ENCODE data around the gene PITHD1. TPM values are rescaled to one million over a fixed set of nuclear protein-coding genes. Genes with fewer than 3 reads are reported as not detected.
A peak's percentile ranks its signal among the peaks of the same experiment; 100 is the strongest.

The PITHD1 gene
- total and polyA plus RNA-seq, 10 of the 15 experiments (the other 5 are each of a cell fraction or from before 2014, with no cell fraction given) = 23.7 to 82.2 (median 67.0) TPM

- POLR2A ChIA-PET = interaction anchor here (0.6 to 4.0 kb wide), 8 partner anchors 15 to 148 kb away, joined by 3 to 14 read pairs (median 5); partner anchors contain the start of genes HMGCL and PITHD1
- CTCF ChIA-PET = interaction anchor here (0.7 to 6.7 kb wide), 36 partner anchors 8 to 220 kb away, joined by 3 to 220 read pairs (median 8); partner anchors contain the start of genes CNR2, FUCA1, GALE and HMGCL
- Histone ChIP-seq H3K27ac (ENCODE audit: control insufficient read depth, insufficient read depth) (no peak overlapping the region), H3K27me3 (replicated peaks in 1 of 2; ENCODE audit: control insufficient read depth in 2 of 2, insufficient read depth in 2 of 2, low read length in 1 of 2) (no peaks in the 10 kb centered on the region), H3K79me2 (ENCODE audit: control insufficient read depth, insufficient read depth, low read length) (no peaks in the 10 kb centered on the region), H3K4me3 (no peak overlapping the region), H3K9ac (ENCODE audit: control insufficient read depth, insufficient read depth, low read length) (0 out of 2 replicates have a peak overlapping the region, but pooled peaks have one; percentile 34), H4K20me1 (ENCODE audit: control insufficient read depth, insufficient read depth) (no peaks in the 10 kb centered on the region), H2AFZ (ENCODE audit: control insufficient read depth, low read depth, low read length) (peak overlapping the region; percentile 17; the same call in 1 of the 2 replicates), H3K36me3 (ENCODE audit: control insufficient read depth in 2 of 2, insufficient read depth in 2 of 2, low read length in 1 of 2) (peaks cover 0 to 5% of the 10 kb centered on the region in 2 experiments; a peak in 2 of 4 replicates), H3K9me3 (replicated peaks; ENCODE audit: control insufficient read depth, insufficient read depth, low read length) (no peaks in the 10 kb centered on the region), H3K4me2 (ENCODE audit: control insufficient read depth, insufficient read depth) (no peak overlapping the region), H3K4me1 (ENCODE audit: control insufficient read depth, insufficient read depth, low read length) (peaks cover 35% of the 10 kb centered on the region)
- no TSS peak for BruUV-seq (replicated peaks)
- in situ Hi-C loops (cut with MboI) = loop anchor here (5.0 to 10.0 kb wide), 2 partner anchors 55 to 108 kb away; partner anchors contain the start of gene FUCA1
- peak; percentile 34 for DNase-seq (ENCODE audit: low read depth, low spot score)
- FAIRE-seq = peak; percentile 93
- intact Hi-C loops (cut with micrococcal nuclease; ENCODE audit: unreplicated experiment) = loop anchor here (1.0 to 10.0 kb wide), 3 partner anchors 59 to 215 kb away; partner anchors contain the start of gene FUCA1
- ATAC-seq = peak; percentile 95
- 0% methylated on average over 6 of the region's 6 CpGs for WGBS (ENCODE audit: insufficient coverage, insufficient replicate concordance, low lambda C conversion rate, missing lambda C conversion rate)
- SMC1A ChIA-PET (ENCODE audit: uncharacterized antibody, unreplicated experiment) = interaction anchor here (0.6 to 6.9 kb wide), 24 partner anchors 8 to 218 kb away, joined by 3 to 117 read pairs (median 6); partner anchors contain the start of genes CNR2, FUCA1, HMGCL and PITHD1
- RAD21 ChIA-PET (ENCODE audit: unreplicated experiment) = interaction anchor here (0.7 to 6.7 kb wide), 19 partner anchors 12 to 196 kb away, joined by 3 to 175 read pairs (median 13); partner anchors contain the start of genes CNR2 and HMGCL
- peak; percentile 57; the same call in 1 of the 2 replicates for TF ChIP-seq CREM (IDR thresholded peaks at IDR 0.05; ENCODE audit: low read depth)
- TF ChIP-seq YY1 (IDR thresholded peaks at IDR 0.05; ENCODE audit: low read depth, low read length) = peak; percentile 55; the same call in 1 of the 2 replicates
- TF ChIP-seq, protein P1, sequence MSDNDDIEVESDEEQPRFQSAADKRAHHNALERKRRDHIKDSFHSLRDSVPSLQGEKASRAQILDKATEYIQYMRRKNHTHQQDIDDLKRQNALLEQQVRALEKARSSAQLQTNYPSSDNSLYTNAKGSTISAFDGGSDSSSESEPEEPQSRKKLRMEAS (IDR thresholded peaks at IDR 0.05; ENCODE audit: low read depth, low read length) = 0 out of 2 replicates have a peak, but pooled peaks have one; percentile 15
- TF ChIP-seq ATF2 (IDR thresholded peaks at IDR 0.05; ENCODE audit: low read length) = 0 out of 2 replicates have a peak, but pooled peaks have one; percentile 29
- TF ChIP-seq RAD21 (IDR thresholded peaks at IDR 0.05; ENCODE audit: insufficient read depth, low read depth, low read length) = peak; percentile 83
- no peak for TF ChIP-seq IRF5 (IDR thresholded peaks at IDR 0.05; ENCODE audit: borderline replicate concordance)
- 0 out of 2 replicates have a peak, but pooled peaks have one; percentile 11 for TF ChIP-seq IRF4 (IDR thresholded peaks at IDR 0.05; ENCODE audit: low read depth, low read length)
- TF ChIP-seq SPI1 (IDR thresholded peaks at IDR 0.05; ENCODE audit: borderline replicate concordance, insufficient read depth, low read depth, low read length) = no peak
- TF ChIP-seq SMAD5 (IDR thresholded peaks at IDR 0.05; ENCODE audit: low read depth) = no peak
- TF ChIP-seq, protein P2, sequence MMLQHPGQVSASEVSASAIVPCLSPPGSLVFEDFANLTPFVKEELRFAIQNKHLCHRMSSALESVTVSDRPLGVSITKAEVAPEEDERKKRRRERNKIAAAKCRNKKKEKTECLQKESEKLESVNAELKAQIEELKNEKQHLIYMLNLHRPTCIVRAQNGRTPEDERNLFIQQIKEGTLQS (IDR thresholded peaks at IDR 0.05; ENCODE audit: borderline replicate concordance, extremely low read depth, low read depth, low read length) = peak; percentile 43; the same call in 1 of the 2 replicates
- peak; percentile 95 to 98 (median 97) for TF ChIP-seq CTCF (IDR thresholded peaks at IDR 0.05 in 2 of 3, conservative IDR thresholded peaks at IDR 0.05 in 1 of 3; ENCODE audit: control insufficient read depth in 2 of 3, extremely low read depth in 1 of 3, insufficient read depth in 1 of 3, low read depth in 3 of 3, low read length in 3 of 3)
- TF ChIP-seq, protein P3, sequence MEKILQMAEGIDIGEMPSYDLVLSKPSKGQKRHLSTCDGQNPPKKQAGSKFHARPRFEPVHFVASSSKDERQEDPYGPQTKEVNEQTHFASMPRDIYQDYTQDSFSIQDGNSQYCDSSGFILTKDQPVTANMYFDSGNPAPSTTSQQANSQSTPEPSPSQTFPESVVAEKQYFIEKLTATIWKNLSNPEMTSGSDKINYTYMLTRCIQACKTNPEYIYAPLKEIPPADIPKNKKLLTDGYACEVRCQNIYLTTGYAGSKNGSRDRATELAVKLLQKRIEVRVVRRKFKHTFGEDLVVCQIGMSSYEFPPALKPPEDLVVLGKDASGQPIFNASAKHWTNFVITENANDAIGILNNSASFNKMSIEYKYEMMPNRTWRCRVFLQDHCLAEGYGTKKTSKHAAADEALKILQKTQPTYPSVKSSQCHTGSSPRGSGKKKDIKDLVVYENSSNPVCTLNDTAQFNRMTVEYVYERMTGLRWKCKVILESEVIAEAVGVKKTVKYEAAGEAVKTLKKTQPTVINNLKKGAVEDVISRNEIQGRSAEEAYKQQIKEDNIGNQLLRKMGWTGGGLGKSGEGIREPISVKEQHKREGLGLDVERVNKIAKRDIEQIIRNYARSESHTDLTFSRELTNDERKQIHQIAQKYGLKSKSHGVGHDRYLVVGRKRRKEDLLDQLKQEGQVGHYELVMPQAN (conservative IDR thresholded peaks at IDR 0.05) = no peak
- no peak for TF ChIP-seq ZZZ3 (IDR thresholded peaks at IDR 0.05; ENCODE audit: control insufficient read depth, insufficient read length, low read depth)
Measured at GRCh38 chr1:23809751-23810171, 31.5 kb downstream of the PITHD1 start.

Measured in GM12878 (cell line).